NCI-H146 treated with DMSO at 0.1 percent for 48 hours (cell line): ENCODE results near the gene PHACTR2.

Experiments
- DNase-seq: peaks from one replicate; lab custom pipeline; 2025; ENCODE audit not compliant: unreplicated experiment; lab: John Stamatoyannopoulos, UW

Gene PHACTR2

DNA sequence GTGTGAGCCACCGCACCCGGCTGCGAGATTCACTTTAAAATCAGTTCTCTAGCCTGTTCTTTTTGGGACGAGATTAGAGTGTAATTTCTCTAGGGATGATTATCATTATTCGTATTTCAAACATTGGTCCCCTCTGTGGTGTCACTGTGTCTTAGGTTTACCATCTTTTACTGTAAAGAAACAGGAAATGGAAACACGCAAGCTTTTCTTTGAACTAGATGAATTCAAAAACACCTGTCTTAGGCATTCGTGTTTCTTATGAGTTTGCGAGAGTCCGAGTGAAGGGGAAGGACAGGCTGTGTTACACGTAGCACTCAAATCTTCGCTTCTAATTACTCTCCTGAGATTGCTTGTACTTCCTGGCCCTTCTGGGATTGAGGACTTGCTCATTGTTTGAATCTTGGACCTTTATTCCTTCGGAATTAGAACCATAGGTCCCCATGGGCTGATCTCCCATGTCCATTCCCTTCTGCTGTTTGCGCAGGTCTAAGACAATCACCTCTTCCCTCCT is 61.6 kb downstream of the PHACTR2 start:
- no peak for DNase-seq

DNA sequence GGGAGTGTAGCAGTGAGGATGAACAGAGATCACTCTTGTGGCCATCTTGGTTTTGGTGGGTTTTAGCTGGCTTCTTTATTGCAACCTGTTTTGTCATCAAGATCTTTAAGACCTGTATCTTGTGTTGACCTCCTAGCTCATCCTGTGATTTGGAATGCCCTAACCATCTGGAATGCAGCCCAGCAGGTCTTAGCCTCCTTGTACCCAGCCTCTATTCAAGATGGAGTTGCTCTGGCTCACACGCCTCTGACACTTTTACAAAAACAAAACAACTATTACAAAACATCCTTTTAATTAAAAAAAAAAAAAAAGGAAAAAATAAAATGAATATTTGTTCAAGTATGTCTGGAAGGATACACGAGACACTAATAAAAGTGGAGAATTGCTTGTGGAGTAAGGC is 62.4 kb downstream of the PHACTR2 start:
- DNase-seq: no peak

DNA sequence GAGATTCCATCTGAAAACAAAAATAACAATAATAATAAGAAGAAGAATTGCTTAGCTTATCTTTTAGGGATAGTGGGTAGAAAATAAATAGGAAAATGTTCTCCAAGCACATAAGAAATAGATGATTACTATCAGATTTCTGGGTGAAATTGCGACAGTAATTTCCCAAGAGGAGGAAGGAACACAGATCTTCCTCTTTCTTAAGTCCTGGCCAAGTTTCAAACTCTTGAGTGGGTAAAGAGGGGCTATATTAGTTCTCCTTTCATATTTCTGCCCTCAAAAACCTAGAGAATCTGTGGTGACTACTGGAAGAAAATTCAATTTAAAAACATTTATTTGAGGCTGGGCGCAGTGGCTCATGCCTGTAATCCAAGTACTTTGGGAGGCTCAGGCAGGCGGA is 63.7 kb downstream of the PHACTR2 start:
- DNase-seq: no peak

DNA sequence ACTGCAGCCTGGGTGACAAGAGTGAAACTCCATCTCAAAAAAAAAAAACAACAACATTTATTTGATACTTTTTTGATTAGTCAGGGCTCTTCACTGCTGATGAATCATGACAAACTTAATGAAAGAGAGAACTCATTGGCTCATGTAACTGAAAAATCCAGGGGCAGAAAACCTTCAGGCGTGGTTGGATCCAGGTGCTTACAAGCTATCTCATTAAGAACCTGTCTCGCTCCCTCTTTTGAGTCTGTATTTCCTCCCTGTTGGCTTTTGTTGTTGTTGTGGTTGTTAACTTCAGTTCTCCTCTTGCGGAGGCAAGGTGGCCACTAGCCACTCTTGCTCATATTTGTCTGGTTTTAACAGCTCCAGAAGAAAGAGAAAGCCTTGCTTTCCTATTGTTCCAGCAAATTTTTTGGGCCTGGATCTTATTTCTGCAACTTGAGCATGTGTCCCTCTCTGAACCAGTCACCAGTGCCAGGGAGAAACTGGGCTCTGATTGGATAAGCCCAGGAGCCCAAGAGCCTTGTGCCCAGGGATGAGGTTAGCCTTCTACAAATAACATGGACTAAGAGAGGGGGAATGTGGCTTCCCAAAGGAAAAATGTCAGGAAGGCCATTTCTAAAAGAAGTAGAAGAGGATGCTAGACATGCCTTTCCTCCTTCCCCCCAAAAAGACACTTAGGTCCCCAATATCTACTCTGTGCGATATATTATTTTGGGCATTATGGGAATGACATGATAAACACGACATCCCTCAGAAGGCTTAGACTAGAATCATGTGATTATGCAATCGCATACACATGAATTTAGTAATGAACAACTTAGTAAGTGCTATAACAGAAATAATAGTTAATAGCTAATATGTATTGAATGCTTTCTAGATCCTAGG is 64.5 kb downstream of the PHACTR2 start:
- DNase-seq: no peak

DNA sequence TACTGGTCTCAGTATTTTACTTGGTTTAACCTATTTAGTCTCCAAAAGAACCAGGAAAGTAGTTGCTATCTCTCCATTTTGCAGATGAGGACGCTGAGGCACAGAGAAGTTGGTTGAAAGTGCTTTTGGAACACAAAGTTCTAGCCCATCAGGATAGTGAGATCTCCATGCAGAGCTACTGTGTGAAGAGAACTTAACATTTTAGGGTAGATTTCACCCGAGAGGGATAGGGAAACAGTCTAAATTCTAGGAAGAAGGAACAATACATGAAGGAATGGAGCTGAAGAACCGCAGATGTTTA is 65.1 kb downstream of the PHACTR2 start:
- DNase-seq: no peak

DNA sequence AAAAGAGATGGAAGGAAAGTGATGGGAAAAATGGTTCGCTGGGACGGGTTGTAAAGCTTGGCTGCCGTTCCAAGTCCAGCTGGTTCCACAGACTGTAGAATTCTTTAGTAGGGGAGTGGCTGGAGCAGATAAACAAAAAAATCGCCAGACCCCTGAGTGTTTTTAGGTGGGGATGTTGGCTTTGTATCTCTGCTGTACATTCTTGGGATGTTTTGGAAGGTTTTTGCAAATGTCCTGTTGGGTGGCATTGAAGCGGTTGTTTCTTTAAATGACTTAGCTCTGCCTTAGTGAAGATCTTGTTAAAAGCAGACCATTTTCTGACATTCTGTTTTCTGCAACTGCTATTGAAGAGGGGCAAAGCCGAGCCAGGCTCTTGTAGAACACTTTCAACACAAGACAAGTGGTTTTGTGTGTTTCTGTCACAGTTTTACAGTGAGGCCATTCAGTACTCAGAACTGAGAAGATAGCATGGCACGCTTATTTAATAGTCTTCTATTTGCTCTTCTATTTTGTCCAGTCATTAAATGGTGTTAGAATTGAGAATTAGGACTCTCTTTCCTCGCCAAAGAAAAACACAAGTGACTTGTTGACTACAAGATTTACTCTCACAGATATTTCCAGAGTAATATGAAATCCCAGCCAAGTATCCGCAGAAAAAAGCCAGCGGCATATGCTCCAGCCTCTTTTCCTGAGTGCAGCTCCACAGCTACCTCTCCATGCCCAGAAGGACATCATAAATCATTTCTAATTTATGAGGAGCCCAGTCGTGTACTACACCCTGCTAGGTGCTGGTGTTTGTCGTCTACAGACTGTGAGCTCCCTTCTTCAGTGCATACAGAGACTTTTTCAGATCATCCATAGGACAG is 65.8 kb downstream of the PHACTR2 start:
- no peak for DNase-seq

DNA sequence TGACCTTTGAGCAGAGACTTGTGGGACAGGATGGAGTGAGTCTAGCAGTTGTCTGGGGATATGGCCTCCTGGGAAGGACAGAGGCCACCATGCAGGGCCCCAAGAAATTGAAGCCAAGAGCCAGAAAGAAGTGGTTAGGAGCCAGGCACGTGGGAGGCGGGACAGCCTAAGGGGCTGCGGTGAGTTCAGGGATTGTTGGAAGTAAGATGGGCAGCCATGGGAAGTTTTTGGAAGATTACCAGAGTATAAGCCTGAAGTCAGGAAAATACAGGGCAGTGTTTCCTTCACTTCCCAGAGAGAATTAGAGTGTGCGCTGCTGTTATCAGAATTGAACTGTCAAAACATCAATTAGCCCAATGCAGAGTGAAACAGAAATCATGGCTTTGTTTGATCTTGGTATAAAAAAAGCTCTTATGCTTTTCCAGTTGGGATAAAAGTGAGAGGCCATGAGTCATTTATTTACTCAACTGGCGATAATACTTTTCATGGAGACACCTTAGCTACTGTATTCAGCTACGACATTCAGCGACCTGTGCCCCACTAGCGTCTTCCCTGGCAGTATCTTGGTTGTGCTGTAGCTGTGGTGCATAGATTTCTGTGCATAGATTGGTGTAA is 66.9 kb downstream of the PHACTR2 start:
- peak; percentile 77 for DNase-seq

DNA sequence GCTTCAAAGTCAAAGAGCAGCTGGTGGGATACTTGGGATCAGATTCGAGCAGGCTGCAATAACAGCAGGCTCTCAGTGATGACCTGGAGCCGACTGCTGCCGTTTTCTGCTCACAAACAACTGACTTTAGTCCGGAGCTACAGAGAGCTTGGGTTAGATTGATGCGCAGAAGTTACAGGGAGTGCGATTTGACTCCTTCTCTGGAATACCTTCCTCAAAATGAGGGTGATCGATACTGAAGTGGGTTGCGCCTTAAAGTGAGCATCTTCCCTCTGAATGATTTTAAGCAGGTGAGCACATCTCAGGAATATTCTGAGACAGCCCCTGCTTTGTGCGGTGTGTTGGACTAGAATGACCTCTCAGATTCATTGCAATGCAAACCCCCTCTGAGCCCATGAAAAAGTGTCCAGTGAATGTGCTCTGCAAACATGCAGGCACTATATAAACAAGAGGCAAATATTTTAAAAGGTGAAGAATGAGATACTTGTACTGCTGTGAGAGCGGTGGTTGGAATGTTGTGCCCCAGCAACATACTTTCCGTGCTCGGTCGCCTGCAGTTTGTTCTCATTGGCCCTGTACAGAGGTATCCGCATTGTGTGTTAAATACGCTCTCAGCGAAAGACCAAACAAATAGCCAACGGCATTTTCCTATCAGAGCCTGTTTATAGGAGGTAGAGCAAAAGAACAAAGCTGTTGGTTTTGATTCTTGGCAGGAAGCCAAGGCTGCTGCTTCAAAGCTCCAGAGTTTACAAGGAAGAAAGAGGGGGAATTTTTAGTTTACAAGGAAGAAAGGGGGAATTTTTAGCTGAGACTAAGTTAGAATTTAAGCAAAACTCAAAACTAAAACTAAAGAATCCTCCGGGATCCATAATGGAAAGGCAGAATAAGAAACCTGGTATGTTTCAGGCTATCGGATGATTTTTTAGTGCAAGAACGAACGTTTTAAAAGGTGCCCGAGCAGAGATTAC is 67.7 kb downstream of the PHACTR2 start:
- DNase-seq: peak; percentile 88

DNA sequence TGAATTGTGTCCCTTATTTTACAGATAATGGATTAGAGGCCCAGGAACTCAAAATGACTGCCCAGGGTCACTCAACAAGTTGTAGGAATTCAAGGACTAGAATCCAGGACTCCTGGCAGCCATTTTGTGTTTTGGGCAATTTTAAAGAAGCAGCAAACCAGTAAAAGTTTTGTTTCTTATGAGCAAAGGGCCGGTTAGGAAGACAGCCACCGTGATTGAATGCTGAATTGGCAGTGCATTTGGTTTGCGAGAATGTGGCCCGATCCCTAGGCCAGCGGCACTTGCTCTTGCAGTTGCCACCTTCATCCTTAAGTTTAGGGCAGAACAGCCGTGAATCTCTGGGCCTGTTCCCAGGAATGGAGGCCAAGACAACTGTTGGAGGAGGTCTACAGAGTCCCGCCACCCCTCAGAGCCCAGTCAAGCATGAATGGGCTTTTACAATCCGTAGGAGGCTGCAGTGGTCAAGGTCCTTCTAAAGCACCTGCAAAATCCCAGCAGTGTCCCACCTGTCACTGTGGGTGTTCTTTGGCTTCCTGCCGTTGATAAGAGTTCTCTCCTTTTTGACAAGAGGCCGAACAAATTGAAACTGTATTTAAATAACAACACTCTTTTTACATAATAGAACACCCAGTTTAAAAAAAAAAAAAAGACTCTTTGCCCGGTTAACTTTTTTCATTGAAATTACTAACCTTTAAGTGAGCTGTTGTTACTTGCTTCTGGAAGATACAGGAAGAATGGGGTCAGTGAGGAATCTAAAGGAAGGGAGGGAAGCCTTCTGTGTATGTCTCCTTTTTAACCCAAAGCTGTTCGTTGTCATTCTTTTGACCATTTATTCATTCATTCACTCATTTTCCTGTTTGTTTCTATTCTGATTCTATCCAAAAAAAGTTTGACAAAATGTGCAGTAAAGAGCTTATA is 68.7 kb downstream of the PHACTR2 start:
- DNase-seq: peak; percentile 89

DNA sequence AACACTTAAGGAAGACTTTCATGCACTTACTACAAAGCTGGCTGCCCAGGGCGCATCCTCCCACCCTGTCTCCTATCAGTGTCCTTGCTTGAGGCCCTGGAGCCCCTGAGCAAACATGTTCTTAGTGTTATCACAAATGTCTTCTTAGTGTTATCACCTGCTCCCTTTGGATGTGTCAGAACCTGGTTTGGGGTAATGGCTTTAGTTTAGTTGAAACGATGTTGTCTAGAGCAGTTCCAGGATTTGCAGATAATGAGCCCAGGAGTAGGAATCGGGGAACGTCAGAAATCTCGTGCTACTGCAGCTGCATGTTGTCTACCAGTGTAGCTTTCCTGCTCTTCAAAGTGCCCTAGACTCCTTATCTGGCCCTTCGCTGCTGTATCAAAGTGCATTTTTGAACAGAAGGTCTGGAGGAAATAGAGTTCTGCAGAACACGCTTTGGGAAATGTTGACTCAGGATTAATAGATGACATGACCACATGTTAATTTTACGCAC is 69.6 kb downstream of the PHACTR2 start:
- DNase-seq: peak; percentile 58

DNA sequence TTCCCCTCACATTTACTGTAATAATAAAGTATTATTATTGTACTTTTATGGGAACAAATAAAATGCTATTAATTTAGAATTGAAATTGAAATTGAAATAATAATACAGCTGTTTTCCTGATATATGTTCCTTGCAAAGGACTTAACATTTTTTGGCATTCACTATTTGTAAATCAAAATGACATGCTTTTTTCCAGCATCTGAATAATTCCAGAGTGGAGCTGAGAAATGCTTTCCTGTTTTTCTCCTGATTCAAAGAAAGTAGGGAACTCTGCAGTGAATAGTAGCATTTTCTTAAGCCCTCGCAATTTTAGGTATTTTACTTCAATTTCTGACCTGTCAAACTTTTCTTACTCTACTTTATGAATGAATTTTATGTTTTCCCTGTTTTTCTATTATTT is 72.1 kb downstream of the PHACTR2 start:
- no peak for DNase-seq

DNA sequence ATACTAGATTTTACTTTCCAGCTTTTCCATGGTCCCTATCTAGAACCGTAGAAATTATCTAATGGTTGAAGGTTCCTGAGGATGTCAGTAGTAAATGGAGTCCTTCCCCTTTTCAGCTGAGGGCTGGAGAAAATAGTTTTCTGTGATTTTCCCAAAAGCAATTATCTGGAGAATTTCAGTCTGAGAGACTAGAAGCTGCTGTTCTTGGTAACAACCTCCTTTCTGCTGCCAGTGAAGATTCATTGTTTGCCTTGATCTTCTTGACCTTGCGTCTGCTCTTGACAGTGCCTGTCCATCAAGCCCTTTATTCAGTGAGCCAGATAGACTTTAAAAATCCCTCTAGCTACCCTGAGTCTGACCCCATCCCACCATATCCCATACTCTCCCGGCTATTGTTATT is 73.1 kb downstream of the PHACTR2 start:
- no peak for DNase-seq

DNA sequence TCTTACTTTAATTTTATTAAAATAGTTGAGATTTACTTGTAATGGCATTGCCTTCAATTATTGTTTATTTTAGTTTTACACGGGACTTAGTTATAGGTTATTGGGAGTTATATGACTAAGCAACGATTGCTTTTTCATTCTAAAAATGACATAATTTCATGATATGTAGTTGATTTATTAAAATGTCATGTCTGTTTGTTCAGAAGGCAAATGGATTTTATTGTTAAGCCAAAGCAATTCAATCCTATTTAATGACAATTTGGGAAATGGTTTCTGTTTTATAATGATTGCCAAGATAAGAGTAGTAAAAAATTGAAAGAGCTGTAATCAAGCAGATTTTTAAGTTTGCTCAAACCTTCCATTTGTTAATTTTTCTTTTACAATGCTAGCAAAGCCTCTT is 74.7 kb downstream of the PHACTR2 start:
- DNase-seq: no peak

DNA sequence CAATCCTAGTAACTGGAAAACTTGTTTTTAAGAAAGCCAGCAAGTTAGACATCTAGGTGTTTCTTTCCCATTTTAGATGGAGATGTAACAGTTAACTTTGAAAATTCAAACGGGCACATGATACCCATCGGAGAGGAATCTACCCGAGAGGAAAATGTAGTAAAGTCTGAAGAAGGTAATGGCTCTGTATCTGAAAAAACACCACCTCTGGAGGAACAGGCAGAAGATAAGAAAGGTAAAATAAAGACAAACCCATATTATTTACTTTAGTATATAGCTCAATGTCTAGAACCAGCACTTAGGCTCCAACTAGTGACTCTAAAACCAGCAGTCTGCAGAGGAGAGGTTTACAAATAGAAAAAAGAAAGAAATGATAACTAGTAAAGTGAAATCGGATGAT is 75.9 kb downstream of the PHACTR2 start:
- DNase-seq: no peak

DNA sequence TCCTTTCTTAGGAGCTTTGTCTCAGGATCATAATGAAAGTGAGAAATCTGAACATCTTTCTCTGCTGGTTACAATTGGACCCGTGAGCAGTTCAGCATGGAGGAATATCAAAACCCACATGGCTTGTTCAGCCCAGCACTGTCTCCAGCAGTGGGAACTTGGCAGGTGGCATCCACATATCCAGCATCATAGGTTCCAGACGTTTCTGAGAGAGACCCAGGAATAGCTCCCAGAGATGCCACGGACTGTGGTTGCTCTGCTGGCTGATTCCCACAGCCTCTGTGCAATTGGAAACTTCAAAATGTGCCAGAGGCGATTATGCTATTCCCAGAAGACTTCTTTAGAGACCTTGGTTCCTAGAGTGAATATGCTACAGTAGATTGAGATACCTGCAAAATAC is 76.4 kb downstream of the PHACTR2 start:
- DNase-seq: no peak

DNA sequence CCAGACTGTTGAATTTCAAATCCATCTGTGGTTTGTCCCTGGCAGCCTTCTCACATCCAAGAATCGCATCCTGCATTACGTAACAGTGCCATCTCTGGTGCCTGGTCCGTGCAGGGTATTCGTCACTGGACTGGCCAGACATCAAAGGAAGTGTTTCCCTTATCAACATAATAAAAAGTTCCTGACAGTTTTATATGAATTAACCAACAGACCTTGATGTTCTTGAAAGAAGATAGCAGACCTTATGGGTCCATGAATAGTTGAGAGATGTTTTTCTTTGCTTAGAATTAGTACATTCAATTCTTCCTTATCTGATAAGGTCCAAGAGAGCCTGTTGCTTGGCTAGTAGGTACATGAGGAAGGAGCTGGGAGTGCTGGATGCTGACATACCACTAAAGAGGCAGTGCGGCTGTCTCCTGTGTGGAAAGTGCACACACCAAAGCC is 77.6 kb downstream of the PHACTR2 start:
- no peak for DNase-seq

DNA sequence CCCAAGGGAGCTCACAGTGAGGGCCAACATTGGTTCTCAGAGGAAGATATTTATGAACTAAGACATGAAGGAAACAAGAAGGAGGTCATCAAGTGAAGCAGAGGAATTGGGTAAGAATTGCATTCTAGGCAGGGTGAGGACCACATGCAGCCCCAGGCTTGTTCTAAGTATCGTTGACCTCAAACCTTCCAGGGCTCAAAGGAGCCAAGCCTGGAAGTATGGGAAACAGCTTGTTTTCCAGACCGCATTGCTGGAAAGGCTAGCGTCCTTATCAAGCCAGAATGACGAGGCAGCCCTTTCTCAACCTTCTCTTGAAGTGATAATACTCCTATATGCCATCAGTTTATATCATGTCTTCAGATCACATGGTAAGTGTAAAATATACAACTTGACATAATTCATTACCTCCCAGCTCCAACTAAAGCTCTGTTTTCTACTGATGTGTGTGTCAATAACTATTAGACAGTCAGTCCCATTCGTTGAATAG is 79.6 kb downstream of the PHACTR2 start:
- DNase-seq: no peak

DNA sequence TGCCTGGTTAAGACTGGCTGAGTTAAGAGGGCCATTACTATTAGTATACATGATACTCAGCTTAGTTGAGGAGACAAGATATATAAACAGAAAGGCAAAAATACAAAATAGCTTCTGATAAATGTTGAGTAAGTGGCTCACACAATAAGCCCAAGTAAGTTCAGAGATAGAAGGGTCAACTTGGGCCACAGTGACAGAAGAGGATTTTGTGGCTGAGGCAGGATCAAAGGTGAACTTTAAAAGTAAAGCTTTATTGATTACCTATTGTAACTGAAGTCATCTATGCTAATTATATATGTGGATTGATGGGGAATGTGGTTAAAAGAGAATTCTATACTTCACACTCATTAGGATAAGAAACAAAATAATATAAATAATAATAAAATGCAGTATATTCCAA is 80.8 kb downstream of the PHACTR2 start:
- no peak for DNase-seq

DNA sequence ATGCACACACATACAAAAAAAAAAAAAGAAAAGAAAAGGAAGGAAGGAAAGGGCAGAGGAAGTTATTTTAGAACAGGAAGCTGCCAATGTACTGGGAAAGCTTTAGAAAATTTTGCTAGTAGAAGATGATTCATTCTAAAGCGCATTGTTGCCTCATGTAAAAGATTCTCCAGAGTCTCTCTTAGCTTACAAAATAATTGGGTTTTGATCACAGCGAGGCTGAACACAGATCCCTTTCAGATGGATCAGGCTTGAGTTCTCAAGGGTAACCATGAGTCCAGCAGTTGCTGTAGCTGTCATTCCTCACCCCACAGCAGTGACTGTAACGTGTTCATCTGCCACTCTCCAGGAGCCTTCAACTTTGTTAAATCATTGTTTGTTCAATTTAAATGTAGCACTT is 81.9 kb downstream of the PHACTR2 start:
- DNase-seq: no peak
